Neural cell (in vitro differentiated cells): ENCODE measurements around the gene ABCG8. TPM values are rescaled to one million over a fixed set of nuclear protein-coding genes. Genes with fewer than 3 reads are reported as not detected.

Experiments used
- H2AFZ ChIP-seq: fragments of 200-600, 300-800 bp; sonication (generic), shearing (Covaris generic); 2 replicates; pipeline ENCODE4 v1.6.0; 2014; ENCODE audit warnings: low read depth, mild to moderate bottlenecking, antibody characterized with exemption, low read length, moderate library complexity
- H3F3A ChIP-seq: fragments of 200-600 bp; shearing (Covaris generic); 2 replicates; pipeline ENCODE4 v1.6.1; 2016; ENCODE audit warnings: mild to moderate bottlenecking, moderate library complexity, mixed read lengths, antibody characterized with exemption, low read length; ENCODE audit not compliant: insufficient read depth, poor library complexity, severe bottlenecking
- H3K27ac ChIP-seq: fragments of 200-600, 300-800 bp; sonication (generic), shearing (Covaris generic); 2 replicates; pipeline ENCODE4 v1.5.1; 2014; ENCODE audit warnings: mild to moderate bottlenecking, low read length, moderate library complexity
- H3K27me3 ChIP-seq: fragments of 300-800, 200-600 bp; sonication (generic), shearing (Covaris generic); 2 replicates; pipeline ENCODE4 v1.6.0; 2014; ENCODE audit warnings: mild to moderate bottlenecking, low read depth, low read length, moderate library complexity; ENCODE audit not compliant: insufficient read depth
- H3K36me3 ChIP-seq: fragments of 300-800, 200-600 bp; sonication (generic), shearing (Covaris generic); 2 replicates; pipeline ENCODE4 v1.5.1; 2014; ENCODE audit warnings: mild to moderate bottlenecking, antibody characterized with exemption, low read length, moderate library complexity; ENCODE audit not compliant: insufficient read depth
- H3K4me2 ChIP-seq: fragments of 300-800, 200-600 bp; sonication (generic), shearing (Covaris generic); 2 replicates; pipeline ENCODE4 v1.6.0; 2014; ENCODE audit warnings: mild to moderate bottlenecking, low read length
- H3K4me3 ChIP-seq: fragments of 300-800, 200-600 bp; sonication (generic), shearing (Covaris generic); 2 replicates; pipeline ENCODE4 v1.5.1; 2014; ENCODE audit warnings: mild to moderate bottlenecking, low read length, moderate library complexity
- H3K79me2 ChIP-seq: fragments of 200-600 bp; shearing (Covaris generic); replicated peaks from 2 replicates; pipeline ENCODE4 v1.6.0; 2014; ENCODE audit warnings: mild to moderate bottlenecking, low read length, moderate library complexity; ENCODE audit not compliant: insufficient read depth
- H3K9ac ChIP-seq: fragments of 300-800, 200-600 bp; sonication (generic), shearing (Covaris generic); 2 replicates; pipeline ENCODE4 v1.6.1; 2016; ENCODE audit warnings: mild to moderate bottlenecking, low read length, mixed read lengths
- H3K9me2 ChIP-seq: fragments of 200-600 bp; shearing (Covaris generic); 2 replicates; pipeline ENCODE4 v1.6.1; 2016; ENCODE audit warnings: mild to moderate bottlenecking, low read length, mixed read lengths; ENCODE audit not compliant: insufficient read depth
- H3K9me3 ChIP-seq: fragments of 200-600, 300-800 bp; sonication (generic), shearing (Covaris generic); 2 replicates; pipeline ENCODE4 v1.6.1; 2016; ENCODE audit warnings: mild to moderate bottlenecking, mixed run types, low read length, moderate library complexity, mixed read lengths
- H4K20me1 ChIP-seq: fragments of 200-600 bp; shearing (Covaris generic); 2 replicates; pipeline ENCODE4 v1.6.1; 2016; ENCODE audit warnings: mild to moderate bottlenecking, mixed run types; ENCODE audit not compliant: insufficient read depth
- EP300 ChIP-seq: fragments of 450-650 bp; conservative IDR thresholded peaks from 2 replicates; pipeline ENCODE4 v1.6.1; 2014; ENCODE audit warnings: antibody characterized with exemption, mild to moderate bottlenecking, moderate library complexity; ENCODE audit not compliant: poor library complexity, severe bottlenecking
- EZH2 ChIP-seq: fragments of 200-600, 300-800 bp; shearing (Covaris generic), sonication (generic); IDR thresholded peaks from 2 replicates; pipeline ENCODE4 v1.6.1; 2014; ENCODE audit warnings: antibody characterized with exemption, low read length, borderline replicate concordance, mild to moderate bottlenecking; ENCODE audit not compliant: insufficient read depth, poor library complexity, severe bottlenecking
- MXI1 ChIP-seq: fragments of 450-650 bp; conservative IDR thresholded peaks from 2 replicates; pipeline ENCODE4 v1.6.1; 2014; ENCODE audit warnings: antibody characterized with exemption, mild to moderate bottlenecking; ENCODE audit not compliant: poor library complexity, severe bottlenecking
- POLR2AphosphoS5 ChIP-seq: IDR thresholded peaks from 2 replicates; pipeline ENCODE4 v1.6.1; 2012
- RAD21 ChIP-seq: fragments of 450-650 bp; conservative IDR thresholded peaks from 2 replicates; pipeline ENCODE4 v1.6.1; 2014; ENCODE audit warnings: antibody characterized with exemption, mild to moderate bottlenecking, moderate library complexity
- REST ChIP-seq: IDR thresholded peaks from 2 replicates; pipeline ENCODE4 v1.6.1; 2012; ENCODE audit warnings: borderline replicate concordance
- SMC3 ChIP-seq: fragments of 450-650 bp; conservative IDR thresholded peaks from 2 replicates; pipeline ENCODE4 v1.6.1; 2014; ENCODE audit warnings: antibody characterized with exemption, mild to moderate bottlenecking, moderate library complexity; ENCODE audit not compliant: poor library complexity
- TAF1 ChIP-seq: IDR thresholded peaks from 2 replicates; pipeline ENCODE4 v1.6.1; 2012; ENCODE audit warnings: low read depth
- polyA plus RNA-seq: library from polyadenylated mRNA; depleted of rRNA; stranded (reverse); fragments of >200 nt; gene quantifications from 2 replicates; pipeline ENCODE4 v1.2.3, GENCODE V29; 2014
- TF ChIP-seq, protein P1 (sequence below): fragments of 450-650 bp; IDR thresholded peaks from 2 replicates; pipeline ENCODE4 v1.5.1; 2014; ENCODE audit warnings: antibody characterized with exemption, mild to moderate bottlenecking, moderate library complexity; ENCODE audit not compliant: poor library complexity, severe bottlenecking

The ABCG8 gene
- polyA plus RNA-seq, 1 donor from 2014 or later, result 0.05 TPM

- Histone ChIP-seq H3K4me3 (no peak overlapping the region), H3K27ac (no peak overlapping the region), H3K36me3 (no peaks in the 10 kb centered on the region), H3K9ac (no peak overlapping the region), H3K79me2 (no peaks in the 10 kb centered on the region), H3K9me3 (no peaks in the 10 kb centered on the region), H2AFZ (no peak overlapping the region), H3K9me2 (no peaks in the 10 kb centered on the region), H3K4me2 (no peak overlapping the region), H3F3A (no peaks in the 10 kb centered on the region), H4K20me1 (no peaks in the 10 kb centered on the region), H3K27me3 (no peaks in the 10 kb centered on the region)
- TF ChIP-seq TAF1 (no peak), POLR2AphosphoS5 (no peak), RAD21 (no peak), EZH2 (no peak), EP300 (no peak), MXI1 (no peak), REST (no peak), SMC3 (no peak)
- TF ChIP-seq, protein P1, sequence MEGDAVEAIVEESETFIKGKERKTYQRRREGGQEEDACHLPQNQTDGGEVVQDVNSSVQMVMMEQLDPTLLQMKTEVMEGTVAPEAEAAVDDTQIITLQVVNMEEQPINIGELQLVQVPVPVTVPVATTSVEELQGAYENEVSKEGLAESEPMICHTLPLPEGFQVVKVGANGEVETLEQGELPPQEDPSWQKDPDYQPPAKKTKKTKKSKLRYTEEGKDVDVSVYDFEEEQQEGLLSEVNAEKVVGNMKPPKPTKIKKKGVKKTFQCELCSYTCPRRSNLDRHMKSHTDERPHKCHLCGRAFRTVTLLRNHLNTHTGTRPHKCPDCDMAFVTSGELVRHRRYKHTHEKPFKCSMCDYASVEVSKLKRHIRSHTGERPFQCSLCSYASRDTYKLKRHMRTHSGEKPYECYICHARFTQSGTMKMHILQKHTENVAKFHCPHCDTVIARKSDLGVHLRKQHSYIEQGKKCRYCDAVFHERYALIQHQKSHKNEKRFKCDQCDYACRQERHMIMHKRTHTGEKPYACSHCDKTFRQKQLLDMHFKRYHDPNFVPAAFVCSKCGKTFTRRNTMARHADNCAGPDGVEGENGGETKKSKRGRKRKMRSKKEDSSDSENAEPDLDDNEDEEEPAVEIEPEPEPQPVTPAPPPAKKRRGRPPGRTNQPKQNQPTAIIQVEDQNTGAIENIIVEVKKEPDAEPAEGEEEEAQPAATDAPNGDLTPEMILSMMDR, result no peak
Measured at GRCh38 chr2:43846140-43846793, 7.5 kb downstream of the ABCG8 start.

GRCh38 chr2:43848214-43848613 is 9.4 kb downstream of the ABCG8 start:
- no peaks in the 10 kb centered on the region for H3K9me2 ChIP-seq
- H3K9me3 ChIP-seq, result no peaks in the 10 kb centered on the region
- no peak overlapping the region for H3K9ac ChIP-seq
- H3K36me3 ChIP-seq, result no peaks in the 10 kb centered on the region
- no peak overlapping the region for H3K4me3 ChIP-seq
- H3F3A ChIP-seq, result no peaks in the 10 kb centered on the region
- no peaks in the 10 kb centered on the region for H3K79me2 ChIP-seq
- no peak for TF ChIP-seq SMC3
- TF ChIP-seq TAF1, result no peak
- TF ChIP-seq RAD21, result no peak
- no peak for TF ChIP-seq EZH2
- no peak for TF ChIP-seq EP300
- no peak for TF ChIP-seq POLR2AphosphoS5
- no peak for TF ChIP-seq REST
- TF ChIP-seq, protein P1, result no peak
- TF ChIP-seq MXI1, result no peak
- H3K27me3 ChIP-seq, result no peaks in the 10 kb centered on the region
- no peak overlapping the region for H2AFZ ChIP-seq
- H4K20me1 ChIP-seq, result no peaks in the 10 kb centered on the region
- no peak overlapping the region for H3K27ac ChIP-seq
- no peak overlapping the region for H3K4me2 ChIP-seq
